Lower leg skin (tissue), 3 donors: ENCODE results near the gene TESPA1.

Experiments
- CTCF ChIP-seq, 3 donors: fragments of 450-650 bp; IDR thresholded peaks; one replicate each; pipeline ENCODE4 v1.5.1; 2016; ENCODE audit warnings: antibody characterized with exemption in 3 of 3, mild to moderate bottlenecking in 3 of 3, moderate library complexity in 2 of 3
- POLR2A ChIP-seq, 2 donors: fragments of 450-650 bp; IDR thresholded peaks; one replicate each; pipeline ENCODE4 v1.6.1; 2016 to 2017; ENCODE audit warnings: antibody characterized with exemption in 2 of 2, mild to moderate bottlenecking in 1 of 2, moderate library complexity in 1 of 2

DNA sequence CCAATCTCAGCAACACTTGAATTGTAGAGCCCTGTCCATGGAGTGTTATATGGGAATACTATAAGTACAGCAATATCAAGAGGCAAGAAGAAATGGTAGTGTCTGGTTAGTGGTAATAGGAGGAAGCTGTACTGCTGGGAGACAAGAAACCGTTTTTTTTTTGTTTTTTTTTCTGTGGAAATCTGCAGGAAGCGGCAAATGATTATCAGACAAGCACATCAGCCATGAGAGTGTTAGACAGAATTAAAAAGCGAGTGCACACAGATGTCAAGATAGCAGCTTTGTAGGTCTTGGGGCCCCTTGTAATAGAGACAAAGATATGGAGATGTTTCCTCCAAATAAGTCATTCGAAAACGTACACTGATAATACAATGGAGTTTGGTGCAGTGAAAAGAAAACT is 6.7 kb downstream of the TESPA1 start:
- TF ChIP-seq CTCF (IDR thresholded peaks at IDR 0.05) (no peak), POLR2A (IDR thresholded peaks at IDR 0.05) (no peak)
